GM21381 (cell line): ENCODE results near the gene UCK2.
"Not testable (repeated sequence)": the region's sequence is repeated elsewhere in the genome, so short reads cannot be mapped to it uniquely, and the experiment has no call there.

Experiments
- ATAC-seq: cut with Tn5 transposase; IDR thresholded peaks from one replicate; pipeline ENCODE4 v1.9.1; 2021; ENCODE audit warnings: mild to moderate bottlenecking, moderate library complexity; ENCODE audit not compliant: unreplicated experiment

Gene UCK2

DNA sequence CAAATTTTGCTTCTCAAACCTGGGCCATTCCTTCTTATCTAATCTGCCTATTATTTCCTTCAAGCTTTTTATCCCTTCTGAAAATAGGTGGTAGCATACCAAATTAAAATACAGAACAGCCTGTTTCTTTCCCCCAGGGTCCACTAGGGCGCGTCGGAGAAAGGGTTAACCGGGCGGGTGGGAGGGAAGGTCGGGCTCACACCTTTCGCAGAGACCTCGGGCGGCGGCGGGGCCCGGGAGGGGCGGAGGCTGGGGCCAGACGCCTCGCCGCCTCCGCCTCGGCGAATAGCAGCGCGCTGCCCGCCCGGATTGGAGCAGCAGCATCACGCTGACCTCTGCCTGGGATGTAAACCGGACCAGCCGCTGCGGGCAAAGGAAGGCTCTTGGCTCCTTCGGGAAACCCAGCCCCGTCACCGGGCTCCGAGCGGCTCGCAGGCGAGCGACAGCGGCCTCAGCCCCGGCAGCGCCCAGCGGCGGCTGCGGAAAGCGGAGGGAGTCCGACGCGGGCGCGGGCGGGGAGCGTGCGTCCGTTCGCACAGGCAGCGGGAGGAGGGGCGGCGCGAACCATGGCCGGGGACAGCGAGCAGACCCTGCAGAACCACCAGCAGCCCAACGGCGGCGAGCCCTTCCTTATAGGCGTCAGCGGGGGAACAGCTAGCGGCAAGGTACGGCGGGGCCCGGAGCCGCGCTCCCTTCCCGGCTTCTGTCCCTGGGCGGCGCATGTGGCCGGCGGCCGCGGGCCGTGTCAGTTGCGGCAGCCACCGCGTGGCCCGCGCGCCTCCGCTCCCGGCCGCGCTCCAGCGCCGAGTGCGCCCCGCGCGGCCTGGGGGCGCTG, at the start of gene UCK2:
Gene UCK2, plus strand, starts transcription at position 347 of the 835 bp plus-strand sequence. Its CDS starts 220 bp downstream, at position 567.
- ATAC-seq: peak; percentile 70

DNA sequence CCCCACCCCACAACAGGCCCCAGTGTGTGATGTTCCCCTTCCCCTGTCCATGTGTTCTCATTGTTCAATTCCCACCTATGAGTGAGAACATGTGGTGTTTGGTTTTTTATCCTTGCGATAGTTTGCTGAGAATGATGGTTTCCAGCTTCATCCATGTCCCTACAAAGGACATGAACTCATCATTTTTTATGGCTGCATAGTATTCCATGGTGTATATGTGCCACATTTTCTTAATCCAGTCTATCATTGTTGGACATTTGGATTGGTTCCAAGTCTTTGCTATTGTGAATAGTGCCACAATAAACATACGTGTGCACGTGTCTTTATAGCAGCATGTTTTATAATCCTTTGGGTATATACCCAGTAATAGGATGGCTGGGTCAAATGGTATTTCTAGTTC, 49.2 kb upstream of the UCK2 start:
- ATAC-seq: not testable (repeated sequence)

DNA sequence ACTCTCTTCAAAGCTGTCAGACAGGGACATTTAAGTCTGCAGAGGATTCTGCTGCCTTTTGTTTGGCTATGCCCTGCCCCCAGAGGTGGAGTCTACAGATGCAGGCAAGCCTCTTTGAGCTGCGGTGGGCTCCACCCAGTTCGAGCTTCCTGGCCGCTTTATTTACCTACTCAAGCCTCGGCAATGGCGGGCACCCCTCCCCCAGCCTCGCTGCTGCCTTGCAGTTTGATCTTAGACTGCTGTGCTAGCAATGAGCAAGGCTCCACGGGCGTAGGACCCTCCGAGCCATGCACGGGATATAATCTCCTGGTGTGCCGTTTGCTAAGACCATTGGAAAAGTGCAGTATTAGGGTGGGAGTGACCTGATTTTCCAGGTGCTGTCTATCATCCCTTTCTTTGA, 43.9 kb upstream of the UCK2 start:
- ATAC-seq: not testable (repeated sequence)

DNA sequence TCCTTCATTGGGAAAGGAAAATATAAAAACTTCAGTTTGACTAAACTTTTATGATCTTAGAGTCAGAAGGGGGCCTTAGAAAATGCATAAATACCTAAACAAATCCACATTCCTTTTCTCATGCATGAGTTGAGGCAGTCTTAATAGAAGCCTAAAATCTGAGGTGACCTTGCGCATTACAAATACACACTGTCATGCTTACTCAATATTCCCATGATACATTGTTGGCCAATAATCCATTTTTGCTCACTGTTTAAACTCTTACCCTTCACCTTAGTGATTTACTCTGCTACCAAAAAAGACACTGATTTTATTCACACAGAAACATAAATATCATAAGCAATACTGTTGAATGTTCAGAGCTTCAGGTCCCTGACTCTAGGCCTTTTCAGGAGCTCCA, 39.7 kb upstream of the UCK2 start:
- ATAC-seq: no peak

DNA sequence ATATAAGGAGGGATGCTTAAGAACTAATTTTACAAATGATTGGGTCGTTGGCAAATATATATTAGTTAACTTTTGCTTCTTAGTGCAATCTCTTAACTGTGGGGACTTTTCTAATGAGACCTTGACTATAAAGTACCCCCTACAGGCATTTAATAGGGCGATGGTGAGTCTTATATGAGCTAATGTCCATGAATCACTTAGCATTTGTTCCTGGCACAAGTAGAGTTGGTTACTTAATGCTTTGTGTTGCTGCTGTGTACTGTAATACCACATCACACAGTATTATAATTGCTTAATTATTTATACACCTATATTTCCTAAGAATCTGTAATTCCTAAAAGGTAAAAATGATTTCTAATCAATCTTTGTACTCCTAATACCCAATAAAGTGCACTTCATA, 33.5 kb upstream of the UCK2 start:
- no peak for ATAC-seq

DNA sequence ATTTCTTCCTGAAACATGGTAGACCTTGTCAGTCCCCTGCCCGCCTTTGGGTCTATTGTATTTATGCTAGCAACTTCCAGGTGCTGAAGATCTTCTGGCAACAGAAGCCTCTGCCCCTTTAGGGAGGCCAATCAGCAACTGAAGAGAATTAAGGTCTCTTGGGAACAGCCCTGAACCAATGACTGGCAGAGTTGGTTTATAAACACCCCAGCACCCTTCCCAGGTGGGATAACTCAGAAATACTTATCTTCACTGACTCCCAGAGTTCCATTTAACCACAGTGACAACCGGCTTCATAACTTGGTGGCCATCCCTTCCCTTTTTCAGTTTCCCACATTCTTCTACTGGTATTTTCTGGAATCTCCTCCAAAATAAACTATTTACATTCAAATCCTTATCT, 31.5 kb upstream of the UCK2 start:
- no peak for ATAC-seq

DNA sequence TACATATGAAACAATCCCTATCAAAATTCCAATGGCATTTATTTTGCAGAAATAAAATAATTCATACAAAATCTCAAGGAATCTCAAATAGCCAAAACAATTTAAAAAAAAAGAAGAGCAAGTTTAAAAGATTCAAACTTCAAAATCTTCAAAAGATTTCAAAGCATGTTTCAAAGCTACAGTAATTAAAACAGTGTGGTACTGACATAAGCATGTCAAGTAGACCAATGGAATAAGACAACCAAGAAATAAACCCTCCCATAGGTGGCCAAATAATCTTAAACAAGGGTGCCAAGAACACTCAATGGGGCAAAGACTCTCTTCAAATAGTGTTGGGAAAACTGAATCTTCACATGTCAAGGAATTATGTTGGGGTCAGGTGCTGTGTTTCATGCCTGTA, 28.0 kb upstream of the UCK2 start:
- ATAC-seq: no peak

DNA sequence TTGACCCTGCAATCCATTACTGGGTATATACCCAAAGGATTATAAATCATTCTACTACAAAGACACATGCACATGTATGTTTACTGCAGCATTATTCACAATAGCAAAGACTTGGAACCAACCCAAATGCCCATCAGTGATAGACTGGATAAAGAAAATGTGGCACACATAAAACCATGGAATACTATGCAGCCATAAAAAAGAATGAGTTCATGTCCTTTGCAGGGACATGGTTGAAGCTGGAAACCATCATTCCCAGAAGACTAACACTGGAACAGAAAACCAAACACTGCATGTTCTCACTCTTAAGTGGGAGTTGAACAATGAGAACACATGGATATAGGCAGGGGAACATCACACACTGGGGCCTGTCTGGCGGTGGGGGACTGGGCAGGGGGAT, 22.9 kb upstream of the UCK2 start:
- ATAC-seq: not testable (repeated sequence)

DNA sequence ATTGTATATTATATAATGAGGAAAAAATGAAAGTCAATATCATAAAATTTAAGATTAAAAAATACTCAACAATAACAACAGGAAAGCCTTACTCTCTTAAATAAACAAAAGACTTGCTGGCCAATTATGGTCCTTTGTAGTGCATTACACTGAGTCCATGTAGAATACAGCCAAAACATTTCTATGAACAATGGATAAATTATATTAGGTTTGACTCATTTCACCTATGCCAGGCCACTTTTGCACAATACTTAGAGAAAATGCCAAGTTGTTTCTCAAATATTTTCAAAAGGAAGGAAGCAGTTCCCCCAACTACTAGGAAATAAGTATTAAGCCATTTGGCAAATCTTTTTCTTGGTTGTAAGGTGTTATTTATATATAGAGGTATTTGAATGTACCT, 19.8 kb upstream of the UCK2 start:
- ATAC-seq: no peak

DNA sequence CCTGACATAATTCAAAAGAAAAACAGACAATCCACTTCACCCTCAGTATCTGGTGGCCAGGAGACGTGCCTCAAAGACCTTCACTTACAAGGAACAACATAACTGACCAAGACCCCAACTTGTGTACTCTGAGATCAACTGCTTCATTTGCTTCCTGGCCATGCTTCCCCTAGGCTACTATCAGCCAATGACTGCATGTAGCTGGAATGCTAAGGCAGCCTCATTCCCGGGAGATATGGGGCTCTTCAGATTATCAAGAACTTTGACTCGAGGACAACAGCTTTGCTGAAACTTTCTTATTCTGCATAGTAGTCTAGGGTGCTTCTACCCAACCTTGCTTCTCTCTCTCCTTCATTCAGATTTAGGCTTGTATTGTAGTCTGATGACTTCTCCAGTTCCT, 11.7 kb upstream of the UCK2 start:
- ATAC-seq: no peak

DNA sequence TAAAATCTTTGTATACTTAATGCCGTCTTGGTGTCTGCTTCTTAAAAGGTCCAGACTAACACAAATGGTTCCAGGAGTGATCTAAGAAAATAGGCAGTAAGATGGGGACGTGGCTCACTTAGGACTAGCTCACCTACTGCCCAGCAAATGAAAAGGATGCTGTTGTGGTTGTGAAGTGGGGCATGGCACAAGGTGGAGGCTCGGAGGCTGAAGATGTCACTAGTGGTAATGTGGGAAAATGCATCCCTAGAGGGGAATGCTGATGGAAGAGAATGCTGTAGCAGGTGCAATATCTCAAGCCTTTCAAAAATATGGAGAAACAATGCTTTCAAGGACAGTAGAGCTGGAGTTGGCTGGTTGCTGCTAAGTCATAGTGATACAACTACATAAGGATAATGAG, 11.3 kb upstream of the UCK2 start:
- no peak for ATAC-seq

DNA sequence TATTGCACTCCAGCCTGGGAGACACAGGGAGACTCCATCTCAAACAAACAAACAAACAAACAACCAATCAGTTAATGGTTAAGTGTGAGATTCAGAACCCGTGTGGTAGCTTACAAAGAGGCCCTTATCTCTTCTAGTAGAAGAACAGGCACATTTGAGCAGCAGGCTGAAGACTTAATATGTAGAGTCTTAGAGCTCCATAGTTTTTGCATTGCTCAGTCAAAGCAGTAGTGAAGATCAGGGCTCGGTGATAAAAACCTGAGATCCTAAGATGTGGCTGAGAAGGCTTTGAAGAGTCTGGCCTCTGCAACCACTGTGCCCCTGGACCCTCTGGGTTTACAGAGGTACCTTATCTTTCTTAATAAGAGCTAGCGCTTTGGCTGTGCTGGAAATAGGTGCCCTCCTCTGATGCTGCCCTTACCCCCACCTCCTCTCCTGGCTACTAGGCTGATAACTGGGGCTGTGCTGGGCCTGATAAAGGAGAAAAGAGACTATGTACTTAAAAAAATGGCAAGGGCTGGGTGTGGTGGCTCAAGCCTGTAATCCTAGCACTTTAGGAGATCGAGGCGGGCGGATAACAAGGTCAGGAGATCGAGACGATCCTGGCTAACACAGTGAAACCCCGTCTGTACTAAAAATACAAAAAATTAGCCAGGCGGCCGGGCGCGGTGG, 10.5 kb upstream of the UCK2 start:
- no peak for ATAC-seq

DNA sequence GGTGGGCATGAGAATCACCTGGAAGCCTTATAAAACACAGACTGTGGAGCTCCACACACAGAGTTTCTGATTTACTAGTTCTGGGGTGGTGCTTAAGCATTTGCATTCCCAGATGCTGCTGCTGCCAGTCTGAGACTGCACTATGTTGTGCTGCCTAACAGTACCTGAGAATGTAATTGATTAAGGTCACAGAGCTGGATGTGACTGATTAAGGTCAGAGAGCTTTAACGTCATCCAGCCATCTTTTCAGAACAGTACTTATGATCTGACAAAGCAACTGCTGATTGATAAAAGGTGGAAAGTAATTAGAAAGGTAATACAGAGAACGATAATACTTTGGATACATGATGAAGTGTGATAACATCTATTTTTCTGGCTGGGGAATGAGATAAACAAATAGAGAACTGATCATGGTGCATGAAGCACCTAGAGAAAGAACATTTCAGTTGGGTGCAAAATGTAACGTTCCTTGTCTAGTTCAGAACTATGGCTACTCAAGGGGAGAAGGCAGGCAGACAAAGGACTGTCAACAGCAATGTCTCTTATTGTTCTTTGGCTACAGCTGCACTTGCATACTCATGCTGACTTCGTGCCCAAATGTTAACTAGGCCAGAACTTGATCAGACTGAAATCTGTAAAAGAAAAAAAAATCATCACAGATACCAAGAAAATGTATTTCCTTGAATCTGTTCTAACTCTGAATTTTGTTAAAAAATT, 3.7 kb upstream of the UCK2 start:
- no peak for ATAC-seq

DNA sequence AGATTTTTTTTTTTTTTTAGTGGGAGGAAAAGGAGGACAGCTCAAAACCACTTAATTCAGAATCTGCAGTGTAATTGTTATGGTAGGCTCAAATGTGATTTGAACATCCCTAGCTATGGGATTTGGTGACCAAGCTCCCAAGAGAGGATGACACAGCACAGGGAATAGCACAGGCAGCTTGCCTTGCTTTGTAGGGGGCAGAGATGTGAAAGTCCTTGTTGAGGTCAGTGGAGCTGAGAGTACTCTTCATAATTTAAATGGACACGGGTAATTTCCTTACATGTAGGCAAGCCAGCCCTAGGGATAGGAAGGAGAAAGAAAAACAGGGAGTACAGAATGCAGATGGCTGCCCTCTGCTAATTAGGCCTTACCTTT, 3.2 kb upstream of the UCK2 start:
- ATAC-seq: no peak

DNA sequence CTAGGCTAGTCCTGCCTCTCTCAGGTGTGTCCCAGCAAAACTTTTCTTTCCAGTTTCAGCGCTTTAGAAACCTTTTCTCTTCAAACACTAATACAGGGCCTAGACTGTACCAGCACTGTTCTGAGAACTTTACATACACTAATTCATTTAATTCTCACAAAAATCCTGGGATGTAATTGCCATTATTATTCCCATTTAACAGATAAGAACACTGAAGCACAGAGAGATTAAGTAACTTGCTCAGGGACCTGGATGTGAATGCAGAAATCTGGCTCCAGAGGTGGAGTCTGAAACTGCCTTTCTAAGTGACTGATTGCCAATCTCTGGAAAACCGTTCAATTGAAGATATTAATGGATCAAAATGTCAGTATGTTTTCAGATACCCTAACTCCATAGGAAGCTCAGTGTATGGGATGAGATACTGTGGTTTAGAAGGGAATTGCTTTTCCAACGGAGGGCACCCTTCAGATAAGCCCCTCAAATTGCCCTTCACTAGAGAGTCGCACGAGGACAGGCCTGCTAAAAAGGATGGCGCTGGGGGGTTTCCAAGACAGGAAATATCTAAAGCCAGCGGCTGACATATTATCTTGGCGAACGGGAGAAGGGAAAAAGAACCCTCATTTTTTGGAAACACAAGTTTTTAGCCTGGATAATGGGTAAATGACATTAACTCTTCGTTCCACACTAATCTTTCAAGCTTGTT, 698 bp upstream of the UCK2 start:
- no peak for ATAC-seq

DNA sequence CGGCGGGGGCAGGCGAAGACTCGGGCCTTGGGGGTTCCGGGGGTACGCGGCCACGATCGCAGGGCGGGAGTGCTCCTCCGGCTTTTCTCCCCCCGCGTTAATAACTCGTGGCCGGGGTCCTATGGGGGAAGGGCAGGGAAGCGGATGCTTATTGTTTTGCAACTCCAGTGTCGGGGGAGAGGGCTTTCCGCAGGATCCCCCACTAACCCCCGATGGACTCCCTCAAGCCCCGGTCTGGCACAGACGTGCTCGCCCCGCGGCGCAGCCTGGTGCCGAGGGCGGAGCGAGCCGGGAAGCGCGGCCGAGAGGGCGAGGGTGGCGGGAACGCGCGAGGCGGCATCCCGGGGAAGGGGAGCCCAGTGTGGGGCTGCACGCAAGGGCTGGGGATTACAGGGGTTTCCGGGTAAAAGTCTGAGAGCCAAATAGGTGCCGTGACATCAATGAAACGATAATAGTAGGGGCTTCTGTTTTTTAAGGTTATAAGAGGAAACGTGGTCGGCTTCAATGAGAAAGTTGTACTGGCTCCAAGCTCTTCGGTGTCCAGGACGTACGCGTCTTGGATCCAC, 772 bp downstream of the UCK2 start:
- ATAC-seq: peak; percentile 42

DNA sequence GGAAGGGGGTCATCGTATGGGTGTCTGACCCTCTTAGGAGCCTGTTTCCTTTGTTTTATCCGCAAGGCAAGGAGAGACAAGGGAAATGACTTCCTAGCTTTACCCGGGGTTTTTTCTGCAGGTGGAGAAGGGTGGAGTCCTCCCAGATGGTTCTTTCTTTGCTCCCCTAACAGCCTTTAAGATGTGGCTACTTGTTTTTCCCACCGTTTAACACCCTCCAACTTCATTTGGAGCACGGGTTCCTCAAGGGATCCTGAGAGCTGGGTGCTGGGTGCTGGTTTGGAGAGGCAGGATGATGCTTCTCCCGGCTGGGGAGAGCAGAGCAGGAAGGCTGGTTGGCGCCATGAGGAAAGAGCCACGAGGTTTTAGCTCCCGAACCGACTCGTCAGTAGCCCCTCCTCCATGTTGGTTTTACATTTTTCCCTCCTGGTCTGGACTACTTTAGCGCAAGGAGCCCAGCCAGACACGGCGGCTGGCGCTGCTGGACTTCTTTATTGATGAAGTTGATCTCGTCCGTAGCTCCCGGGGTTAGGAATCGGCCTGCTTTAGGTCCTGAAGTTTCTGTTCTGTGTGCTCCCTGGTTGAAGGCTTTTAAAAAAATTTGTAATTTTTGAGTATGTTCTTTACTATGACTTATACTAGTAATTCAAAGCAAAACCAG, 1.4 kb downstream of the UCK2 start:
- no peak for ATAC-seq

DNA sequence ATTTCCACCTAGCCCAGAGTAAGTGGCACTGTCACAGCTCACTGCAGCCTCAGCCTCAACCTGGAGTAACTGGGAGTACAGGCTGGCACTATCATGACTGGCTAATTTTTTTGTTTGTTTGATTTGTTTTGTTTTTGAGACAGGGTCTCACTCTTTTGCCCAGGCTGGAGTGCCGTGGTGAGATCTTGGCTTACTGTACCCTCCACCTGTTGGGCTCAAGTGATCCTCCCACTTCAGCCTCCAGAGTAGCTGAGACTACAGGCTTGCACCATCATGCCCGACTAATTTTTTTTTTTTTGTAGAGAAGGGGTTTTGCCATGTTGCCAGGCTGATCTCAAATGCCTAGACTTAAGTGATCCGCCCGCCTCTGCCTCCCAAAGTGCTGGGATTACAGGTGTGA, 2.5 kb downstream of the UCK2 start:
- ATAC-seq: no peak

DNA sequence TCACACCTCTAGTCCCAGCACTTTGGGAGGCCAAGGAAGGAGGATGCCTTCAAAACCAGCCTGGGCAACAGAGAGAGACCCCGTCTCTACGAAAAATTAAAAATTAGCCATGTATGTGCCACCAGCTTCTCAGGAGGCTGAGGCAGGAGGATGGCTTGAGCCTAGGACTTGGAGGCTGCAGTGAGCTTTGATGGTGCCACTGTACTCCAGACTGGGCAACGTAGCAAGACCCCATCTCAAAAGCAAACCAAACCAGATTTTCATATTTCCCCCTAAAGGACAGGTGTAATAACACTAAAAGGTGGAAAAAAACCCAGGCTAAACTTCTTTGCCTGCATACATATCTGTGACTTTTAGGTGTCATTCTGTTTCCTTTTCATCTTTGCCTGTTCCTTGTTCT, 3.7 kb downstream of the UCK2 start:
- ATAC-seq: no peak

DNA sequence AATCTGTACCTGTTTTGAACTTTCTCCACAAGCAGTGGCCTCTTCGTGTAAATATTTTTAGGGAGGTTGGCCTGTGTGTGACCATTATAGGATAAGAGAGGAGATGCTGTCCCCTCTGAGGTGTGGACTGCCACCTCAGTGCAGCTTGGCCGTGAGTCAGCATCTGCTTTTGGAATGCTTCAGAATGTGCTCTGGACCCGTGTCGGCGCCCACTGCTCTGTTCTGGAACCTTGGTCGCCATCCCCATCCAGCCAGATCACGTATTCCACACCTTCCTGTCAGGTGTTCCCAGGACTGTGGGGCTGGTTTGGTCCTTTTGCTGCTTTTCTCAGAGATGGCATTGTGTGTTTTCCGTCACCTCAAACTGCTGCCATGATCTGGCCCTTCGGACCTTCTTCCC, 5.5 kb downstream of the UCK2 start:
- no peak for ATAC-seq
